GM12873 (cell line): Measurements from ENCODE around the gene COG3.

Experiments used
- CTCF ChIP-seq: IDR thresholded peaks from 2 replicates; pipeline ENCODE4 v1.5.1; 2012; ENCODE audit warnings: low read depth, mild to moderate bottlenecking, moderate library complexity, low read length, control low read depth; ENCODE audit not compliant: insufficient read depth; ENCODE audit errors: missing control alignments

Gene COG3

GRCh38 chr13:45454204-45454603, 10.5 kb upstream of the COG3 start:
- no peak for TF ChIP-seq CTCF

DNA sequence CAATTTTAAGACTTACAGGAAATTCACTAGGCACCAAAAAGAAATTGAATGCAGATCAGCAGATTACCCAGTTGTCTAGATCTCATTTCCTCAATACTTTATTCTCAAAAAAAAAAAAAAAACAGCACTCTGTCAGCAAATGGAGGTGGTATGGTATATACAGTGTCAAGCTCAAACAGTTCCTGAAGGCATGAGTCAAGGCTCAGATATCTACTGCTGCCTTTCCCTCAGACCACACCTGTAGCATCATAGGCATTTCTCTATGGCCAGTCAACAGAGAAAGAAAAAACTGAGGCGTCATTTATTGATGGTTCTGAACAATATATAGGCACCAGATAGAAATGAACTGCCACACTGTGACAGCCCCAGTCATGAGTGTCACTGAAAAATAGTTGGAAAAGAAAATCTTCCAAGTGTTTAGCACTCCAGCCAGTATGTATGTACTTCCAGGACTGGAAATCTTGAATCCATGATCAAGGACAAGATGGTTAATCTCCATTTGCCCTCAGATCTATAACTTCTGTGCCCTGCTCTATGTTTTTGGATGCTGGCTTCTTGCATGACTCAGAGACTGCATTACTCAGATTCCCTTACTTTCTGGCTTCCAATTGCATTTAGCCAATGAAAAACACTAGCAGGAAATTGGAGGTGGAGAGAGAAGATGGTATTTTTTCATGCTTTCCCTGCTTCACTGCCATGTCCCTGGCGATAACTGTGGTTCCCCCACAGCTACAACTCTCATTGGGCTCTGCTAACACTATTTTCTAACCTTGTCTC, 8.4 kb upstream of the COG3 start:
- no peak for TF ChIP-seq CTCF

- TF ChIP-seq CTCF, result no peak
Measured at GRCh38 chr13:45464141-45464686, 525 bp upstream of the COG3 start.

GRCh38 chr13:45466359-45466758, 1.6 kb downstream of the COG3 start:
- TF ChIP-seq CTCF, result no peak

DNA sequence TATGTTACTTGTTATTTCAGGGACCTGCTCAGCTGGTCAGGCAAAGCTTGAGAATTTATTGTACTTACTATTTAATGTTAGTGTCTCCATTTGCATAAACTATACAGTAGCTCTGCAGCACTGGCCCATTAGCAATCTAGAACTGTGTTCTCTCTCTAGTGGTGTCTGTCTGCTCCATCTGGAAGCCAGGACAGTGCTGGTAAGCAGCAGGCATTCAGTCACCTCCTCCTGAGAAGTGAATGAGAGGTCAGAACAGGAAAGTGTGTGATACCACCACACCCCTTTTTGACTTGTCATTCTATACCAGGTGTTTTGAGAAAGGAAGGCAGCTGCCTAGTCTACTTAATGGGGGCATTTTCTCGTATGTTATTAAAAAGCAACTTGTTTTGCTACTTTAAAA, 3.9 kb downstream of the COG3 start:
- TF ChIP-seq CTCF, result no peak

DNA sequence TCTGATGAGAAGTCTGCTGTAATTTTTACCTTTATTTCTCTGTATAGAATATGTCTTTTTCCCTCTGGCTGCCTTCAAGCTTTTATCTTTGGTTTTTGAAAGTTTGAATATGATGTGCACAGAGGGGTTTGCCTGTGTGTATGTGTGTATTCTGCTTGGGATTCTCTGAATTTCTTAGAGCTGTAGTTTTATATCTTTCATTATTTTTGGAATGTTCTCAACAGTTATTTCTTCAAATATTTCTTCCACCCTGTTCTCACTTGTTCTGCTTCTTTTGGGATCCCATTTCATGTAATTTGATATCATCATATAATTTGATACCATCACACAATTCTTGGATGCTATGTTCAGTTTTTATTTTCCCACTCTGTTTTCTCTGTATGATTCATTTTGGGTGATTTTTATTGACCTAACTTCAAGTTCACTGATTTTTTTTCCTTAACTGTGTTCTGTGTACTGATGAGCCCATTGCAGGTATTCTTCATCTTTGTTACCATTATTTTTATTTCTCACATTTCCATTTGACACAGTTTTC, 7.5 kb downstream of the COG3 start:
- TF ChIP-seq CTCF, result no peak

- TF ChIP-seq CTCF, result peak; percentile 59
Measured at GRCh38 chr13:45473627-45474026, 8.9 kb downstream of the COG3 start.
